ENCODE data around the gene GNB4. TPM values are rescaled to one million over a fixed set of nuclear protein-coding genes. Genes with fewer than 3 reads are reported as not detected.

The GNB4 gene
- total RNA-seq, 2 donors from 2014 or later, result 11.9 to 13.8 TPM

- H3K4me3 Mint-ChIP-seq, result no peak overlapping the region
- H3K9me3 Mint-ChIP-seq, result no peaks in the 10 kb centered on the region
- H3K27me3 Mint-ChIP-seq (ENCODE audit: insufficient read depth), result no peaks in the 10 kb centered on the region
- Histone ChIP-seq H3K4me1 (ENCODE audit: control insufficient read depth, insufficient read depth, low read length) (no peaks in the 10 kb centered on the region), H3K27me3 (ENCODE audit: control insufficient read depth, insufficient read depth, low read length, poor library complexity, severe bottlenecking) (no peaks in the 10 kb centered on the region), H3K27ac (ENCODE audit: low read depth, low read length) (no peak overlapping the region), H3K9ac (ENCODE audit: extremely low read depth, low read length, poor library complexity, severe bottlenecking) (no peak overlapping the region), H3K36me3 (ENCODE audit: control insufficient read depth, insufficient read depth, low read length) (no peaks in the 10 kb centered on the region), H3K9me3 (ENCODE audit: control insufficient read depth, low read length) (no peaks in the 10 kb centered on the region), H3K4me3 (ENCODE audit: low read length) (no peak overlapping the region)
- WGBS, 2 experiments (ENCODE audit: insufficient coverage in 1 of 2, insufficient read length in 1 of 2), result 95% methylated on average over 1 of the region's 1 CpG; no CpG with 5 or more reads in 1 of the 2 experiments
- H3K27ac Mint-ChIP-seq, result no peak overlapping the region
- no peak for TF ChIP-seq CTCF (conservative IDR thresholded peaks at IDR 0.05)
- DNase-seq, result no peak
- no peaks in the 10 kb centered on the region for H3K36me3 Mint-ChIP-seq (ENCODE audit: low read depth)
- peaks cover 35% of the 10 kb centered on the region for H3K4me1 Mint-ChIP-seq
Observed at GRCh38 chr3:179432451-179432850, 18.8 kb downstream of the GNB4 start.

- no peak for DNase-seq
- peaks cover 35% of the 10 kb centered on the region for H3K4me1 Mint-ChIP-seq
- no peak overlapping the region for H3K27ac ChIP-seq (ENCODE audit: low read depth, low read length)
- no peaks in the 10 kb centered on the region for H3K36me3 ChIP-seq (ENCODE audit: control insufficient read depth, insufficient read depth, low read length)
- H3K9me3 Mint-ChIP-seq, result no peaks in the 10 kb centered on the region
- H3K36me3 Mint-ChIP-seq (ENCODE audit: low read depth), result no peaks in the 10 kb centered on the region
- no peak overlapping the region for H3K4me3 Mint-ChIP-seq
- no peak overlapping the region for H3K9ac ChIP-seq (ENCODE audit: extremely low read depth, low read length, poor library complexity, severe bottlenecking)
- no peak overlapping the region for H3K27ac Mint-ChIP-seq
- no peaks in the 10 kb centered on the region for H3K27me3 Mint-ChIP-seq (ENCODE audit: insufficient read depth)
- no peak for TF ChIP-seq CTCF (conservative IDR thresholded peaks at IDR 0.05)
- H3K4me3 ChIP-seq (ENCODE audit: low read length), result no peak overlapping the region
- WGBS, 2 experiments (ENCODE audit: insufficient coverage in 1 of 2, insufficient read length in 1 of 2), result 85 to 93% methylated on average over 2 to 3 of the region's 3 CpGs
- H3K27me3 ChIP-seq (ENCODE audit: control insufficient read depth, insufficient read depth, low read length, poor library complexity, severe bottlenecking), result no peaks in the 10 kb centered on the region
- no peaks in the 10 kb centered on the region for H3K9me3 ChIP-seq (ENCODE audit: control insufficient read depth, low read length)
- H3K4me1 ChIP-seq (ENCODE audit: control insufficient read depth, insufficient read depth, low read length), result no peaks in the 10 kb centered on the region
Observed at GRCh38 chr3:179432021-179432420, 19.2 kb downstream of the GNB4 start.

DNA sequence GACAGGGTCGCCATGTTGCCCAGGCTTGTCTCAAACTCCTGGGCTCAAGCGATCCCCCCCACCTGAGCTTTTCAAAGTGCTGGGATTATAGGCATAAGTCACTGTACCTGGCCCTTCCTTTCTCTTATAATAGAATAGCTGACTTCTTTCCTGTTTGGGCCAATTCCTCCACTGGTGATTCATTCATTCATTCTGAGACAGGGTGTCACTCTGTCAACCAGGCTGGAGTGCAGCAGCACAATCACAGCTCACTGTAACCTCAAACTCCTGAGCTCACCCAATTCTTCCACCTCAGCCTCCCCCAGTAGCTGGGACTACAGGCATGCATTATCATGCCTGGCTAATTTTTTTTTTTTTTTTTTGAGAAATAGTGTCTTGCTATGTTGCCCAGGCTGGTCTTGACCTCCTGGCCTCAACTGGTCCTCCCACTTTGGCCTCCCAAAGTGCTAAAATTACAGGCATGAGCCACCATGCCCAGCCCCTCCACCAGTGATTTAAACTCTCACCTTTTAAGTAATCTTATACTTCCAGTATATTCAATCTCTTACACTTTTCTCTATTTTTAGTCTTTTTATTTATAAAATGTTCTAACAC lies 20.9 kb downstream of the GNB4 start:
- H3K27ac ChIP-seq (ENCODE audit: low read depth, low read length), result no peak overlapping the region
- no peak overlapping the region for H3K4me3 Mint-ChIP-seq

More for the DNA sequence above, 20.9 kb downstream of the GNB4 start:
- no peak overlapping the region for H3K27ac Mint-ChIP-seq
- H3K9ac ChIP-seq (ENCODE audit: extremely low read depth, low read length, poor library complexity, severe bottlenecking), result no peak overlapping the region
- H3K27me3 Mint-ChIP-seq (ENCODE audit: insufficient read depth), result no peaks in the 10 kb centered on the region
- H3K9me3 ChIP-seq (ENCODE audit: control insufficient read depth, low read length), result peaks cover 10% of the 10 kb centered on the region
- H3K36me3 ChIP-seq (ENCODE audit: control insufficient read depth, insufficient read depth, low read length), result peaks cover 7% of the 10 kb centered on the region
- H3K4me1 ChIP-seq (ENCODE audit: control insufficient read depth, insufficient read depth, low read length), result no peaks in the 10 kb centered on the region
- no peak for TF ChIP-seq CTCF (conservative IDR thresholded peaks at IDR 0.05)
- peaks cover 35% of the 10 kb centered on the region for H3K4me1 Mint-ChIP-seq
- 91 to 92% methylated on average over 2 of the region's 2 CpGs for WGBS, 2 experiments (ENCODE audit: insufficient coverage in 1 of 2, insufficient read length in 1 of 2)
- H3K27me3 ChIP-seq (ENCODE audit: control insufficient read depth, insufficient read depth, low read length, poor library complexity, severe bottlenecking), result no peaks in the 10 kb centered on the region
- no peak for DNase-seq
- no peak overlapping the region for H3K4me3 ChIP-seq (ENCODE audit: low read length)
- no peaks in the 10 kb centered on the region for H3K36me3 Mint-ChIP-seq (ENCODE audit: low read depth)
- H3K9me3 Mint-ChIP-seq, result no peaks in the 10 kb centered on the region
